Trophoblast cell (in vitro differentiated cells and primary cell): Measurements from ENCODE around the gene GDI2.
A peak's percentile ranks its signal among the peaks of the same experiment; 100 is the strongest.
"Not testable (repeated sequence)": the region's sequence is repeated elsewhere in the genome, so short reads cannot be mapped to it uniquely, and the experiment has no call there.

ENCODE experiments used
- DNase-seq, 2 donors: peaks; one replicate each; pipeline ENCODE4 v3.0.0-alpha.2; 2016
- H2AFZ ChIP-seq: 2 replicates; pipeline ENCODE4 v1.6.1; 2013; ENCODE audit warnings: low read length, moderate library complexity, mild to moderate bottlenecking; ENCODE audit not compliant: insufficient read depth, poor library complexity
- H2AK5ac ChIP-seq: 2 replicates; pipeline ENCODE4 v1.6.1; 2013; ENCODE audit warnings: mild to moderate bottlenecking, low read length
- H2BK120ac ChIP-seq: 2 replicates; pipeline ENCODE4 v1.6.1; 2013; ENCODE audit warnings: low read length, mild to moderate bottlenecking, moderate library complexity; ENCODE audit not compliant: insufficient read depth, poor library complexity
- H2BK12ac ChIP-seq: 2 replicates; pipeline ENCODE4 v1.6.1; 2013; ENCODE audit warnings: mild to moderate bottlenecking, low read length, moderate library complexity
- H2BK5ac ChIP-seq: 2 replicates; pipeline ENCODE4 v1.6.1; 2013; ENCODE audit warnings: low read length, low read depth, moderate library complexity, mild to moderate bottlenecking; ENCODE audit not compliant: poor library complexity
- H3K14ac ChIP-seq: 2 replicates; pipeline ENCODE4 v1.6.1; 2013; ENCODE audit warnings: mild to moderate bottlenecking, low read length
- H3K18ac ChIP-seq: 2 replicates; pipeline ENCODE4 v1.6.1; 2013; ENCODE audit warnings: mild to moderate bottlenecking, low read length
- H3K23ac ChIP-seq: 2 replicates; pipeline ENCODE4 v1.6.1; 2013; ENCODE audit warnings: low read length
- H3K27ac ChIP-seq: 2 replicates; pipeline ENCODE4 v1.5.1; 2013; ENCODE audit warnings: low read depth, mild to moderate bottlenecking, inconsistent platforms, low read length, moderate library complexity
- H3K27me3 ChIP-seq: 2 replicates; pipeline ENCODE4 v1.6.1; 2013; ENCODE audit warnings: inconsistent platforms, mild to moderate bottlenecking, low read length, moderate library complexity; ENCODE audit not compliant: insufficient read depth
- H3K36me3 ChIP-seq, 2 experiments: 1 replicate in 1 of 2; 2 replicates in 1 of 2; pipeline ENCODE4 v1.6.1; 2013; ENCODE audit warnings: low read length in 2 of 2, mild to moderate bottlenecking in 2 of 2, moderate library complexity in 1 of 2; ENCODE audit not compliant: insufficient read depth in 2 of 2, control insufficient read depth in 1 of 2
- H3K4ac ChIP-seq: 2 replicates; pipeline ENCODE4 v1.6.1; 2013; ENCODE audit warnings: low read depth, mild to moderate bottlenecking, low read length, moderate library complexity
- H3K4me1 ChIP-seq, 2 experiments: 1 replicate in 1 of 2; 2 replicates in 1 of 2; pipeline ENCODE4 v1.6.1; 2013; ENCODE audit warnings: low read length in 2 of 2, mild to moderate bottlenecking in 2 of 2, moderate library complexity in 1 of 2; ENCODE audit not compliant: insufficient read depth in 2 of 2, control insufficient read depth in 1 of 2
- H3K4me2 ChIP-seq: 2 replicates; pipeline ENCODE4 v1.6.1; 2013; ENCODE audit warnings: inconsistent platforms, mild to moderate bottlenecking, low read length, moderate library complexity
- H3K4me3 ChIP-seq: 2 replicates; pipeline ENCODE4 v1.5.1; 2013; ENCODE audit warnings: mild to moderate bottlenecking, low read depth, low read length, inconsistent platforms
- H3K79me1 ChIP-seq: one replicate; pipeline ENCODE4 v1.6.1; 2013; ENCODE audit warnings: low read length
- H3K79me2 ChIP-seq: 2 replicates; pipeline ENCODE4 v1.6.1; 2013; ENCODE audit warnings: low read length, mild to moderate bottlenecking; ENCODE audit not compliant: control insufficient read depth, insufficient read depth, poor library complexity
- H3K9ac ChIP-seq: 2 replicates; pipeline ENCODE4 v1.6.1; 2013; ENCODE audit warnings: mild to moderate bottlenecking, low read length
- H3K9me3 ChIP-seq: 2 replicates; pipeline ENCODE4 v1.6.1; 2013; ENCODE audit warnings: low read depth, mild to moderate bottlenecking, control low read depth, inconsistent platforms, low read length; ENCODE audit not compliant: insufficient read depth
- H4K12ac ChIP-seq: 2 replicates; pipeline ENCODE4 v1.6.1; 2013; ENCODE audit warnings: low read depth, mild to moderate bottlenecking, low read length, moderate library complexity
- H4K8ac ChIP-seq: 2 replicates; pipeline ENCODE4 v1.6.1; 2013; ENCODE audit warnings: low read depth, mild to moderate bottlenecking, low read length, moderate library complexity
- H4K91ac ChIP-seq: one replicate; pipeline ENCODE4 v1.6.1; 2013; ENCODE audit warnings: low read depth, mild to moderate bottlenecking, low read length, moderate library complexity
- WGBS: extraction: QIAGEN DNeasy Blood & Tissue Kit; methylation state at CpG from one replicate; pipeline ENCODE4 v1.1.7; 2013; ENCODE audit warnings: missing lambda C conversion rate; ENCODE audit not compliant: insufficient read length, insufficient coverage; ENCODE audit errors: extremely low coverage; 5-methylcytosine and 5-hydroxymethylcytosine counted together

GDI2 gene

DNA sequence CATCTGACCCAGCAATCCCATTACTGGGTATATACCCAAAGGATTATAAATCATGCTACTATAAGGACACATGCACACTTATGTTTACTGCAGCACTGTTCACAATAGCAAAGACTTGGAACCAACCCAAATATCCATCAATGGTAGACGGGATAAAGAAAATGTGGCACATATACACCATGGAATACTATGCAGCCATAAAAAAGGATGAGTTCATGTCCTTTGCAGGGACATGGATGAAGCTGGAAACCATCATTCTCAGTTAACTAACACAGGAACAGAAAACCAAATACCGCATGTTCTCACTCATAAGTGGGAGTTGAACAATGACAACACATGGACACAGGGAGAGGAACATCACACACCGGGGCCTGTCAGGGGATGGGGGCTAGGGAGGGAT lies 35.5 kb downstream of the GDI2 start:
- not testable (repeated sequence) for H3K18ac ChIP-seq, H2BK5ac ChIP-seq, H3K9ac ChIP-seq, H2AK5ac ChIP-seq, H4K91ac ChIP-seq, DNase-seq, H3K4me2 ChIP-seq, H3K9me3 ChIP-seq, H4K8ac ChIP-seq, H2BK120ac ChIP-seq, H3K4me3 ChIP-seq, H3K14ac ChIP-seq, H3K27me3 ChIP-seq, H3K79me2 ChIP-seq, H2BK12ac ChIP-seq, H3K27ac ChIP-seq, H3K23ac ChIP-seq, H3K79me1 ChIP-seq, H2AFZ ChIP-seq, H3K4me1 ChIP-seq, H4K12ac ChIP-seq, H3K4ac ChIP-seq
- H3K36me3 ChIP-seq, result peaks cover 17 to 28% of the 10 kb centered on the region in 2 experiments
- no CpG with 5 or more reads among the region's 3 CpGs for WGBS

DNA sequence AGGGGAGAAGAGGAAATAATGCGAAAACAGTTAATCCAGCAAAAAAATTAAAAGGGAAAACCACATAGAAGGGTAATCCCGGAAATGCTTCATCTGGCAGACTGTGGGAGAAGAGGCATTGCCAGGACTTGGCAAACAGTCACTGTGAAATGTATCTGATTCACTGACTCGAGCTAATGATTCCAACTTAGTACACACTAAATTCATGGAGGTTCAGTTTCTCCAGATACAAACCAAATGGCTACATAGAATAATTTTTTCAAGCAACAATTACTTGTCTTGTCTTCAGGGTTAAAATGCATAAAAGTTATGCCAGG lies 36.4 kb downstream of the GDI2 start:
- Histone ChIP-seq H3K4me3 (no peak overlapping the region), H2AK5ac (no peak overlapping the region)
- WGBS, result no CpG with 5 or more reads among the region's 3 CpGs

DNA sequence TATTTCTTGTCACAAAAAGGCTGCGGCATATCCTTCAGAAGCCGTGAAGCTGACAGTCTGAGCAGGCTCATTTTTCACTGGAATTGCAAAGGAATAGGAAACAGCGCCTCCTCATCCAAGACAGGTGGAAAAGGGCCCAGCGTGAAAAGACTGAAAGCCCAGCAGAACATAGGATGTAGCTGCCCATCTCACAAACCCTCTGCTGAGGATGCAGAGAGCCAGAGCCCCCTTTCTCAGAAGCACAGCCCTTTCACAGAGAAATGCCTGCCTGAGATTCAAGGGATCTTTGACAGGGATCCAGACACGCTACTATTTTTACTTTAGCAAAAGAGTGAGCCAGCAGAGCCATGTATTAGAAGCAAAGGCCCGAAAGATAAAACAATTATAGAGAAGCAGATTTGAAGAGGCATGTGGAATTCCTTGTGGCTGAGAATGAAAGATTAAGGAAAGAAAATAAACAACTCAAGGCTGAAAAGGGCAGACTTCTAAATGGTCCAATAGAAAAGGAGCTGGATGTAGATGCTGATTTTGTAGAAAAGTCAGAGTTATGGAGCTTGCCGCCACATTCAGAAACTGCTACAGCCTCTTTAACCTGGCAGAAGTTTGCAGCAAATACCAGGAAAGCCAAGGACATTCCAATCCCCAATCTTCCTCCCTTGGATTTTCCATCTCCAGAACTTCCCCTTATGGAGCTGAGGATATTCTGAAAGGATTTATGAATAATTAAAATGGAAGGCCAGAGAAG lies 36.9 kb downstream of the GDI2 start:
- H3K4ac ChIP-seq, result peak overlapping the region; percentile 3
- no peak overlapping the region for H3K27ac ChIP-seq
- DNase-seq, result no peak
- H2AFZ ChIP-seq, result no peak overlapping the region
- no peak overlapping the region for H3K9ac ChIP-seq
- no peaks in the 10 kb centered on the region for H3K9me3 ChIP-seq
- no peak overlapping the region for H2BK120ac ChIP-seq
- peaks cover 14 to 21% of the 10 kb centered on the region in 2 experiments for H3K36me3 ChIP-seq
- no peak overlapping the region for H3K23ac ChIP-seq
- no peak overlapping the region for H4K8ac ChIP-seq
- no peak overlapping the region for H3K4me2 ChIP-seq
- H2BK5ac ChIP-seq, result no peak overlapping the region
- no CpG with 5 or more reads among the region's 7 CpGs for WGBS
- no peak overlapping the region for H3K4me3 ChIP-seq
- no peak overlapping the region for H3K18ac ChIP-seq
- H3K79me1 ChIP-seq, result no peaks in the 10 kb centered on the region
- peaks cover 1% of the 10 kb centered on the region for H3K79me2 ChIP-seq
- H4K12ac ChIP-seq, result no peak overlapping the region
- H3K27me3 ChIP-seq, result no peaks in the 10 kb centered on the region
- H3K14ac ChIP-seq, result no peak overlapping the region
- no peak overlapping the region for H4K91ac ChIP-seq
- H2AK5ac ChIP-seq, result no peak overlapping the region
- H3K4me1 ChIP-seq, result no peaks in the 10 kb centered on the region
- H2BK12ac ChIP-seq, result no peak overlapping the region

More for the DNA sequence above, 36.4 kb downstream of the GDI2 start:
- H3K79me1 ChIP-seq, result no peaks in the 10 kb centered on the region
- peaks cover 1% of the 10 kb centered on the region for H3K79me2 ChIP-seq
- H2BK12ac ChIP-seq, result no peak overlapping the region
- no peak overlapping the region for H3K9ac ChIP-seq
- H3K4ac ChIP-seq, result no peak overlapping the region
- H3K36me3 ChIP-seq, result peaks cover 17 to 24% of the 10 kb centered on the region in 2 experiments
- no peak overlapping the region for H3K23ac ChIP-seq
- no peak overlapping the region for H2BK120ac ChIP-seq
- no peak overlapping the region for H2AFZ ChIP-seq
- H2BK5ac ChIP-seq, result no peak overlapping the region
- no peak overlapping the region for H3K18ac ChIP-seq
- no peak overlapping the region for H3K27ac ChIP-seq
- no peak overlapping the region for H3K4me2 ChIP-seq
- DNase-seq, result no peak
- H3K4me1 ChIP-seq, result no peaks in the 10 kb centered on the region
- H4K8ac ChIP-seq, result no peak overlapping the region
- no peak overlapping the region for H4K91ac ChIP-seq
- no peak overlapping the region for H4K12ac ChIP-seq
- no peaks in the 10 kb centered on the region for H3K27me3 ChIP-seq
- no peak overlapping the region for H3K14ac ChIP-seq
- H3K9me3 ChIP-seq, result no peaks in the 10 kb centered on the region

DNA sequence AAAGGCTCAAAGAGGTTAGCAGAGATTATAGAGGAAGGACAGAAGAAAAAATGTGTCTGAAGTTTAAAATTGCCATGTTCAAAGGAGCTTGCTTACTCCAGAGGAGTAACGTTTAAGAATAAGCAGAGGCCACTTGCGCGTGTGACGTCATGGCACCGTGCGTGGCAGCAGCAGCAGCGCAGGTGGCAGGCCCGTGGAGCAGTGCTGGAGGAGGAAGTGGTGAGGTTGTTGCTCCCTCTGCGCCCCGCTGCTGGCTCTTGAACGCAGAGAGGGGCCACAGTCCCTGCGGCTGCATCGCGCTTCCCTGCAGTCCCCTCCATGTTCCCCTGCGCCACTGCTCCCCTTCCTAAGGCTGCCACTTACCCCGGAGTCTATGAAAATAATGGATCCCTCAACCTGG lies 37.5 kb downstream of the GDI2 start:
- Histone ChIP-seq H3K9ac (no peak overlapping the region), H3K4me2 (no peak overlapping the region), H4K91ac (no peak overlapping the region), H4K8ac (no peak overlapping the region), H3K4me1 (no peaks in the 10 kb centered on the region), H3K23ac (no peak overlapping the region), H3K27me3 (no peaks in the 10 kb centered on the region), H3K36me3 (peaks cover 14 to 23% of the 10 kb centered on the region in 2 experiments), H3K27ac (no peak overlapping the region), H2AFZ (no peak overlapping the region), H2BK120ac (no peak overlapping the region), H4K12ac (no peak overlapping the region), H2BK12ac (no peak overlapping the region), H3K4ac (peak overlapping the region; percentile 28), H3K18ac (no peak overlapping the region), H3K79me1 (no peaks in the 10 kb centered on the region), H3K14ac (no peak overlapping the region), H3K4me3 (no peak overlapping the region), H2BK5ac (no peak overlapping the region), H2AK5ac (no peak overlapping the region), H3K9me3 (no peaks in the 10 kb centered on the region), H3K79me2 (peaks cover 1% of the 10 kb centered on the region)
- DNase-seq, result no peak
- no CpG with 5 or more reads among the region's 16 CpGs for WGBS
